Peyer's patch (tissue), 4 donors: ENCODE data around the gene CWC15.

ENCODE experiments used
- POLR2A ChIP-seq, 2 donors: fragments of 450-650 bp; IDR thresholded peaks; one replicate each; pipeline ENCODE4 v1.5.1; 2017; ENCODE audit warnings: antibody characterized with exemption in 2 of 2, mild to moderate bottlenecking in 2 of 2, moderate library complexity in 2 of 2
- TF ChIP-seq, protein P1 (sequence below), 6 experiments: fragments of 450-650 bp in 4 of 6; fragments of 200-600 bp in 2 of 6; sonication (generic) in 1 of 6; IDR thresholded peaks; one replicate each; pipeline ENCODE4 v1.5.1; 2017 to 2019; ENCODE audit warnings: antibody characterized with exemption in 6 of 6, mild to moderate bottlenecking in 3 of 6, moderate library complexity in 1 of 6

GRCh38 chr11:94959179-94959578 is 14.2 kb downstream of the CWC15 start:
- TF ChIP-seq, protein P1, sequence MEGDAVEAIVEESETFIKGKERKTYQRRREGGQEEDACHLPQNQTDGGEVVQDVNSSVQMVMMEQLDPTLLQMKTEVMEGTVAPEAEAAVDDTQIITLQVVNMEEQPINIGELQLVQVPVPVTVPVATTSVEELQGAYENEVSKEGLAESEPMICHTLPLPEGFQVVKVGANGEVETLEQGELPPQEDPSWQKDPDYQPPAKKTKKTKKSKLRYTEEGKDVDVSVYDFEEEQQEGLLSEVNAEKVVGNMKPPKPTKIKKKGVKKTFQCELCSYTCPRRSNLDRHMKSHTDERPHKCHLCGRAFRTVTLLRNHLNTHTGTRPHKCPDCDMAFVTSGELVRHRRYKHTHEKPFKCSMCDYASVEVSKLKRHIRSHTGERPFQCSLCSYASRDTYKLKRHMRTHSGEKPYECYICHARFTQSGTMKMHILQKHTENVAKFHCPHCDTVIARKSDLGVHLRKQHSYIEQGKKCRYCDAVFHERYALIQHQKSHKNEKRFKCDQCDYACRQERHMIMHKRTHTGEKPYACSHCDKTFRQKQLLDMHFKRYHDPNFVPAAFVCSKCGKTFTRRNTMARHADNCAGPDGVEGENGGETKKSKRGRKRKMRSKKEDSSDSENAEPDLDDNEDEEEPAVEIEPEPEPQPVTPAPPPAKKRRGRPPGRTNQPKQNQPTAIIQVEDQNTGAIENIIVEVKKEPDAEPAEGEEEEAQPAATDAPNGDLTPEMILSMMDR (IDR thresholded peaks at IDR 0.05), result no peak
- no peak for TF ChIP-seq POLR2A (IDR thresholded peaks at IDR 0.05)
